ENCODE results near the gene TRIO. TPM values are rescaled to one million over a fixed set of nuclear protein-coding genes. Genes with fewer than 3 reads are reported as not detected.

The TRIO gene
- total RNA-seq, 1 experiment from 2014 or later: 136 TPM

DNA sequence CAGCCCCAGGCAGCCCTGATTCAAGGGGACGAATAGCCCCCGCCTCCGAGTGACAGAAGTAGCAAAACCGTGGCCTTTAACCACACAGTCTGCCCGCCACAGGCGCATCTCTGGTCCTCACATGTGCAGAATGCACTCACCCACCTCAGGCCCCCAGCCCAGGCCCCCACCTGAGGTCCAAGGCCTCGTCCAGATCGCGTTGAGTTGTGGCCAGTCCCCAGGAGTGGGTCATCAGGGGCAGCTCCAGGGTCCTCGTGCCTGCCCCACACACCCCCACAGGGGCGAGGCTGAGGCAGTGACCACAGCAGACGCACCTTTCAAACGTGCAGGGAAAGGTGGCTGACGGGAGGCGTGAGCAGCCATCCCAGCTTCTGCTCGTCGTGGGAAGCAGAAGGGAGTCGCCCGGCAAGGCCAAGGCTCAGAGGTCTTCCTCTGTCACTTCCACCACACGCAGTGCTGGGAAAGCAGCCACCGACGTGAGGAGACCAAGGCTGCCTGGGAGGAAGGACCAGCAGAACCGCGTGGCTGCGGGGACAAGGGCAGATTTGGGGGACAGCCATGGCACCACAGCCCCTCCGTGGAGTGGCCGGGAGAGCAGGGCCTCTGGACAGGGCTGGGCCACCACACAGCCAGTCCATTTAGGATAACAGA lies 360.7 kb downstream of the TRIO start:
- no peak overlapping the region for H3K4me3 Mint-ChIP-seq (ENCODE audit: unreplicated experiment)
- intact Hi-C loops (cut with micrococcal nuclease): no loop called here
- no peak for DNase-seq (ENCODE audit: unreplicated experiment)
- POLR2A ChIA-PET: no interaction called here
- H3K9me3 Mint-ChIP-seq (ENCODE audit: unreplicated experiment): no peaks in the 10 kb centered on the region
- TF ChIP-seq, protein P1, sequence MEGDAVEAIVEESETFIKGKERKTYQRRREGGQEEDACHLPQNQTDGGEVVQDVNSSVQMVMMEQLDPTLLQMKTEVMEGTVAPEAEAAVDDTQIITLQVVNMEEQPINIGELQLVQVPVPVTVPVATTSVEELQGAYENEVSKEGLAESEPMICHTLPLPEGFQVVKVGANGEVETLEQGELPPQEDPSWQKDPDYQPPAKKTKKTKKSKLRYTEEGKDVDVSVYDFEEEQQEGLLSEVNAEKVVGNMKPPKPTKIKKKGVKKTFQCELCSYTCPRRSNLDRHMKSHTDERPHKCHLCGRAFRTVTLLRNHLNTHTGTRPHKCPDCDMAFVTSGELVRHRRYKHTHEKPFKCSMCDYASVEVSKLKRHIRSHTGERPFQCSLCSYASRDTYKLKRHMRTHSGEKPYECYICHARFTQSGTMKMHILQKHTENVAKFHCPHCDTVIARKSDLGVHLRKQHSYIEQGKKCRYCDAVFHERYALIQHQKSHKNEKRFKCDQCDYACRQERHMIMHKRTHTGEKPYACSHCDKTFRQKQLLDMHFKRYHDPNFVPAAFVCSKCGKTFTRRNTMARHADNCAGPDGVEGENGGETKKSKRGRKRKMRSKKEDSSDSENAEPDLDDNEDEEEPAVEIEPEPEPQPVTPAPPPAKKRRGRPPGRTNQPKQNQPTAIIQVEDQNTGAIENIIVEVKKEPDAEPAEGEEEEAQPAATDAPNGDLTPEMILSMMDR (IDR thresholded peaks at IDR 0.05; ENCODE audit: unreplicated experiment): no peak
- H3K27me3 Mint-ChIP-seq (ENCODE audit: insufficient read depth, unreplicated experiment): no peaks in the 10 kb centered on the region
- H3K27ac Mint-ChIP-seq (ENCODE audit: low read depth, unreplicated experiment): no peak overlapping the region
- H3K4me1 Mint-ChIP-seq (ENCODE audit: insufficient read depth, unreplicated experiment): no peaks in the 10 kb centered on the region
- CTCF ChIA-PET: no interaction called here
- peaks cover 59% of the 10 kb centered on the region for H3K36me3 Mint-ChIP-seq (ENCODE audit: insufficient read depth, unreplicated experiment)
- no TSS peak for BruUV-seq (replicated peaks)

DNA sequence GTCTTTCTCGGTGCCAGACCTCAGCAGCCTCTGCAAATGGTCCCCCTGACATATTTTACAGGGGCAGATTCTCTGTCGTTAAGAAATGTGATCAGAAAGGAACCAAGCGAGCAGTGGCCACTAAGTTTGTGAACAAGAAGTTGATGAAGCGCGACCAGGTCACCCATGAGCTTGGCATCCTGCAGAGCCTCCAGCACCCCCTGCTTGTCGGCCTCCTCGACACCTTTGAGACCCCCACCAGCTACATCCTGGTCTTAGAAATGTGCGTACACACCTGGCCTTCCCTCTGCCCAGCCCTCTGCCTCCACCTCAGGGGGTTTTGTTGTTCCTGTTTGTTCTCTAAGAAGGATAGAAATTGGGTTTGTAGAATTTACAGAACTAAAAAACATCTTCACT lies 361.2 kb downstream of the TRIO start:
- BruUV-seq (replicated peaks): no TSS peak
- no peak for DNase-seq (ENCODE audit: unreplicated experiment)
- Mint-ChIP-seq H3K27ac (ENCODE audit: low read depth, unreplicated experiment) (no peak overlapping the region), H3K9me3 (ENCODE audit: unreplicated experiment) (no peaks in the 10 kb centered on the region), H3K4me3 (ENCODE audit: unreplicated experiment) (no peak overlapping the region), H3K36me3 (ENCODE audit: insufficient read depth, unreplicated experiment) (peaks cover 59% of the 10 kb centered on the region), H3K4me1 (ENCODE audit: insufficient read depth, unreplicated experiment) (no peaks in the 10 kb centered on the region), H3K27me3 (ENCODE audit: insufficient read depth, unreplicated experiment) (no peaks in the 10 kb centered on the region)
- intact Hi-C loops (cut with micrococcal nuclease): no loop called here
- POLR2A ChIA-PET: no interaction called here
- CTCF ChIA-PET: no interaction called here
- TF ChIP-seq, protein P1 (IDR thresholded peaks at IDR 0.05; ENCODE audit: unreplicated experiment): no peak

DNA sequence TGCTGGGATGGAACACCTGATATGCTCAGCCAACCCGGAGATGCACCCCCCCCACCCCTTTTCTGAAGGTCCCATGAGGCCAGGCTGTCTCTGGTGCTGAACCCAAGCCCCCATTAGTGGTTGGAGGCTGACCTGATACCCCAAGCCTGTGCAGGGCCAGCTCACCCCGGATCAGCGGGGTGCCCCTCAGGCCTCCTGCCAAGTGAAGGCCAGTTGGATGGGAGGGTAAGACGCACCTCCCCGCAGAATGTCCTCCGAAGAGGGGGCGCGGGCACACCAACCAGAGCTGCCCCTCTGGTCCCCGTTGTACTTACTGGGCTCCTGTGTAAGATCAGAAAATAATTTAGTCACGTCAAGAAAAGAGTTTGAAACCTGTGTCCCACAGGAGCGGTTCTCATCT lies 361.7 kb downstream of the TRIO start:
- no TSS peak for BruUV-seq (replicated peaks)
- intact Hi-C loops (cut with micrococcal nuclease): no loop called here
- Mint-ChIP-seq H3K27ac (ENCODE audit: low read depth, unreplicated experiment) (no peak overlapping the region), H3K4me1 (ENCODE audit: insufficient read depth, unreplicated experiment) (no peaks in the 10 kb centered on the region), H3K9me3 (ENCODE audit: unreplicated experiment) (no peaks in the 10 kb centered on the region), H3K4me3 (ENCODE audit: unreplicated experiment) (no peak overlapping the region), H3K27me3 (ENCODE audit: insufficient read depth, unreplicated experiment) (no peaks in the 10 kb centered on the region), H3K36me3 (ENCODE audit: insufficient read depth, unreplicated experiment) (peaks cover 59% of the 10 kb centered on the region)
- ChIA-PET POLR2A (no interaction called here), CTCF (interaction anchor here (0.7 kb wide), 1 partner anchor 1208 kb away, joined by 3 read pairs; no protein-coding TSS in a partner anchor)
- TF ChIP-seq, protein P1 (IDR thresholded peaks at IDR 0.05; ENCODE audit: unreplicated experiment): no peak
- DNase-seq (ENCODE audit: unreplicated experiment): no peak

DNA sequence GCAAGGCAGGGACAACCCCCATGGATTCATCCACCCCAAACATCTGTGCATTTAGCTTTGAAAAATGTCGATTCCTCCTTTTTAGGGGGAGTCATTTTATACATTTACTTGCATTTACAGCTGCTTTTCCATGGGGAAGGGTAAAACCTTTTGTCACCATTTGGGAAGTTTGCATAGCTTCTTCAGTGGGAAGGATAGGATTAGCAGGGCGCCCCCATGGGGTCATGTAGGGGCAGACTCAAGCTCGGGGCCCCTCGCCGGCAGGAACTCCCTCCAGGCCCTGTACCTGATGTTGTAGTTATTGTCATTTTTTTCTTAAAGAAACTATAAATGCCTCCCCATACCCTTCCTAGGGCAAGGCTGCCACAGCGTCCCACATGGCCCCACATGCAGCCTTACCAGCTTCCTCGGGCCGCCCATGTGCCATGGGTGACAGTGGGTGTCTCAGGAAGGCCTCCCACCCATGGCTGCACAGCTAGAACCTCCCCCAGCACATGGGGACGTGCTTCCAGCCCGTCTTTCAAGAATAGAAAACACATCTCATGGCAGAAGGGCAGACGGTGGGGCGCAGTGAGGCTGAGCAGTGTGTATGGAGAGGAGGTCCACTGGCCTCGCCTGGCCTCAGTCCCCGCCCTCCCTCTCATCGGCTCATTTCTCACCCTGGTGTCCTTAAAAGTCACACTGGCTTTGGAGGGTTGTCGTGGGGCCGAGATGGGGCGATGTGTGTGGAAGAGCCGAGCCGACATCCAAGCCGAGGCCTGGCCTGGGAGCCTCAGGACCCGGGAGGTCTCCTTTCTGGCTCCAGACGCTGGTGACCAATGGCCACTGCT lies 362.4 kb downstream of the TRIO start:
- CTCF ChIA-PET: interaction anchor here (0.6 to 0.7 kb wide), 2 partner anchors 28 to 1207 kb away, joined by 3 read pairs; no protein-coding TSS in a partner anchor
- no TSS peak for BruUV-seq (replicated peaks)
- intact Hi-C loops (cut with micrococcal nuclease): no loop called here

More for the DNA sequence above, 362.4 kb downstream of the TRIO start:
- Mint-ChIP-seq H3K4me1 (ENCODE audit: insufficient read depth, unreplicated experiment) (no peaks in the 10 kb centered on the region), H3K9me3 (ENCODE audit: unreplicated experiment) (no peaks in the 10 kb centered on the region), H3K27me3 (ENCODE audit: insufficient read depth, unreplicated experiment) (no peaks in the 10 kb centered on the region), H3K36me3 (ENCODE audit: insufficient read depth, unreplicated experiment) (peaks cover 60% of the 10 kb centered on the region), H3K4me3 (ENCODE audit: unreplicated experiment) (no peak overlapping the region), H3K27ac (ENCODE audit: low read depth, unreplicated experiment) (no peak overlapping the region)
- POLR2A ChIA-PET: no interaction called here
- TF ChIP-seq, protein P1 (IDR thresholded peaks at IDR 0.05; ENCODE audit: unreplicated experiment): no peak
- DNase-seq (ENCODE audit: unreplicated experiment): no peak

Data from MCF 10A (cell line).